ENCODE results near the gene EIF4EBP3. TPM values are rescaled to one million over a fixed set of nuclear protein-coding genes. Genes with fewer than 3 reads are reported as not detected.
"Not testable (repeated sequence)": the region's sequence is repeated elsewhere in the genome, so short reads cannot be mapped to it uniquely, and the experiment has no call there.

EIF4EBP3 gene
- total and polyA plus RNA-seq, 9 of the 15 experiments (the other 6 are each of a cell fraction or from before 2014, with no cell fraction given): 1.3 to 7.5 (median 3.8) TPM

DNA sequence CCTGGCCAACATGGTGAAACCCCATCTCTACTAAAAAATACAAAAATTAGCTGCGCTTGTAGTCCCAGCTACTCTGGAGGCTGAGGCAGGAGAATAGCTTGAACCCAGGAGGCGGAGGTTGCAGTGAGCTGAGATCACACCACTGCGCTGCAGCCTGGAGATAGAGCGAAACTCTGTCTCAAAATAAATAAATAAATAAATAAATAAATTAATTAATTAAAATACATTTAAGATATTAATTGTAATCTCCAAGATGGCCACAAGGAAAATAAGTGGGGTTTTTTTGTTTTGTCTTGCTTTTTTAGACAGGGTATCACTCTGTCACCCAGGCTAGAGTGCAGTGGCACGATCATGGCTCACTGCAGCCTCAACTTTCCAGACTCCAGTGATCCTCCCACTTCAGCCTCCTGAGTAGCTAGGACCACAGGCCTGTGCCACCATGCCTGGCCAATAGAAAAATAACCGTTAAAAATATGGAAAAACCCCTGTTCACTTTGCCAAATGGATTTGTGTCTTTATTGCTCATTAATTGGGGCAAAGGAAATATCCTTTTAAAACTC lies 31.8 kb downstream of the EIF4EBP3 start:
- intact Hi-C loops (cut with micrococcal nuclease); H4K20me1 ChIP-seq (replicated peaks; ENCODE audit: control insufficient read depth, insufficient read depth, low read length); H3K79me2 ChIP-seq (ENCODE audit: control insufficient read depth, insufficient read depth, low read length); H3K9ac ChIP-seq (ENCODE audit: insufficient read depth in 1 of 2, low read depth in 2 of 2, low read length in 2 of 2); ATAC-seq; H3K27me3 ChIP-seq (ENCODE audit: control insufficient read depth in 2 of 2, insufficient read depth in 2 of 2, low read length in 2 of 2); H3K36me3 ChIP-seq (ENCODE audit: control insufficient read depth, insufficient read depth, low read length); H3K27ac ChIP-seq (ENCODE audit: extremely low read depth, low read depth, low read length); FAIRE-seq; POLR2A ChIA-PET; CTCF ChIA-PET (ENCODE audit: low intra/inter-chr PET ratio); H3K9me3 ChIP-seq (replicated peaks; ENCODE audit: control insufficient read depth, insufficient read depth, low read depth, low read length); DNase-seq (ENCODE audit: extremely low read depth in 1 of 4, low spot score in 3 of 4); H3K4me3 ChIP-seq; H3K4me2 ChIP-seq (ENCODE audit: insufficient read depth, low read length); H2AFZ ChIP-seq (ENCODE audit: low read depth, low read length); in situ Hi-C loops (cut with MboI); H3K4me1 ChIP-seq (replicated peaks in 1 of 2; ENCODE audit: control insufficient read depth in 2 of 2, insufficient read depth in 2 of 2, low read length in 2 of 2); BruUV-seq (replicated peaks); H3K9me1 ChIP-seq (ENCODE audit: control insufficient read depth, insufficient read depth, low read length): not testable (repeated sequence)
- WGBS (ENCODE audit: insufficient coverage, low coverage, missing lambda C conversion rate): 48% methylated on average over 6 of the region's 6 CpGs

DNA sequence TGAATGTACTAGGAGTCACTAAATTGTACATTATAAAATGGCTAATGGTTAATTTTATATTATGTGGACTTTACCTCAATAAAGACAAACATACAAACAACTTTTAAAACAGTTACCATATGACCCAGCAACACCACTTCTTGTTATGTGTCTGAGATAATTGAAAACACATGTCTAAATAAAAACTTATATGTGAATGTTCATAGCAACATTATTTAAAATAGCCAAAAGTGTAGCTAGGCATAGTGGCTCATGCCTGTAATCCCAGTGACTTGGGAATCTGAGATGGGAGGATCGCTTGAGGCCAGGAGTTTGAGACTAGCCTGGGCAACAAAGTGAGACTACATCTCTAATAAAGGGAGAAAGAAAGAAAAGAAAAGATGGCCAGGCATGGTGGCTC lies 40.0 kb downstream of the EIF4EBP3 start:
- 25% methylated on average over 1 of the region's 1 CpG for WGBS (ENCODE audit: insufficient coverage, low coverage, missing lambda C conversion rate)
- peaks cover 3 to 4% of the 10 kb centered on the region in 2 experiments; a peak in 1 of 5 replicates for H3K4me1 ChIP-seq (replicated peaks in 1 of 2; ENCODE audit: control insufficient read depth in 2 of 2, insufficient read depth in 2 of 2, low read length in 2 of 2)
- H2AFZ ChIP-seq (ENCODE audit: low read depth, low read length): no peak overlapping the region
- ATAC-seq (no peak), FAIRE-seq (no peak), DNase-seq (ENCODE audit: extremely low read depth in 1 of 4, low spot score in 3 of 4) (no peak)
- H3K27ac ChIP-seq (ENCODE audit: extremely low read depth, low read depth, low read length): no peak overlapping the region
- intact Hi-C loops (cut with micrococcal nuclease) (no loop called here), in situ Hi-C loops (cut with MboI) (no loop called here)
- H3K9ac ChIP-seq (ENCODE audit: insufficient read depth in 1 of 2, low read depth in 2 of 2, low read length in 2 of 2): no peak overlapping the region
- no peaks in the 10 kb centered on the region for H3K36me3 ChIP-seq (ENCODE audit: control insufficient read depth, insufficient read depth, low read length)
- H3K4me2 ChIP-seq (ENCODE audit: insufficient read depth, low read length): no peak overlapping the region
- POLR2A ChIA-PET: no interaction called here
- no TSS peak for BruUV-seq (replicated peaks)
- TF ChIP-seq, protein P1, sequence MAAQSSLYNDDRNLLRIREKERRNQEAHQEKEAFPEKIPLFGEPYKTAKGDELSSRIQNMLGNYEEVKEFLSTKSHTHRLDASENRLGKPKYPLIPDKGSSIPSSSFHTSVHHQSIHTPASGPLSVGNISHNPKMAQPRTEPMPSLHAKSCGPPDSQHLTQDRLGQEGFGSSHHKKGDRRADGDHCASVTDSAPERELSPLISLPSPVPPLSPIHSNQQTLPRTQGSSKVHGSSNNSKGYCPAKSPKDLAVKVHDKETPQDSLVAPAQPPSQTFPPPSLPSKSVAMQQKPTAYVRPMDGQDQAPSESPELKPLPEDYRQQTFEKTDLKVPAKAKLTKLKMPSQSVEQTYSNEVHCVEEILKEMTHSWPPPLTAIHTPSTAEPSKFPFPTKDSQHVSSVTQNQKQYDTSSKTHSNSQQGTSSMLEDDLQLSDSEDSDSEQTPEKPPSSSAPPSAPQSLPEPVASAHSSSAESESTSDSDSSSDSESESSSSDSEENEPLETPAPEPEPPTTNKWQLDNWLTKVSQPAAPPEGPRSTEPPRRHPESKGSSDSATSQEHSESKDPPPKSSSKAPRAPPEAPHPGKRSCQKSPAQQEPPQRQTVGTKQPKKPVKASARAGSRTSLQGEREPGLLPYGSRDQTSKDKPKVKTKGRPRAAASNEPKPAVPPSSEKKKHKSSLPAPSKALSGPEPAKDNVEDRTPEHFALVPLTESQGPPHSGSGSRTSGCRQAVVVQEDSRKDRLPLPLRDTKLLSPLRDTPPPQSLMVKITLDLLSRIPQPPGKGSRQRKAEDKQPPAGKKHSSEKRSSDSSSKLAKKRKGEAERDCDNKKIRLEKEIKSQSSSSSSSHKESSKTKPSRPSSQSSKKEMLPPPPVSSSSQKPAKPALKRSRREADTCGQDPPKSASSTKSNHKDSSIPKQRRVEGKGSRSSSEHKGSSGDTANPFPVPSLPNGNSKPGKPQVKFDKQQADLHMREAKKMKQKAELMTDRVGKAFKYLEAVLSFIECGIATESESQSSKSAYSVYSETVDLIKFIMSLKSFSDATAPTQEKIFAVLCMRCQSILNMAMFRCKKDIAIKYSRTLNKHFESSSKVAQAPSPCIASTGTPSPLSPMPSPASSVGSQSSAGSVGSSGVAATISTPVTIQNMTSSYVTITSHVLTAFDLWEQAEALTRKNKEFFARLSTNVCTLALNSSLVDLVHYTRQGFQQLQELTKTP (IDR thresholded peaks at IDR 0.05; ENCODE audit: low read depth in 1 of 2, partially characterized antibody in 2 of 2): no peak
- H3K79me2 ChIP-seq (ENCODE audit: control insufficient read depth, insufficient read depth, low read length): no peaks in the 10 kb centered on the region
- no peaks in the 10 kb centered on the region for H4K20me1 ChIP-seq (replicated peaks; ENCODE audit: control insufficient read depth, insufficient read depth, low read length)
- CTCF ChIA-PET (ENCODE audit: low intra/inter-chr PET ratio): no interaction called here
- no peaks in the 10 kb centered on the region for H3K9me1 ChIP-seq (ENCODE audit: control insufficient read depth, insufficient read depth, low read length)
- H3K9me3 ChIP-seq (replicated peaks; ENCODE audit: control insufficient read depth, insufficient read depth, low read depth, low read length): no peaks in the 10 kb centered on the region
- H3K27me3 ChIP-seq (ENCODE audit: control insufficient read depth in 2 of 2, insufficient read depth in 2 of 2, low read length in 2 of 2): no peaks in the 10 kb centered on the region
- no peak overlapping the region for H3K4me3 ChIP-seq
